ENCODE measurements around the gene ACTR3C.
"Not testable (repeated sequence)": the region's sequence is repeated elsewhere in the genome, so short reads cannot be mapped to it uniquely, and the experiment has no call there.

GRCh38 chr7:150295027-150295426 lies 28.3 kb downstream of the ACTR3C start:
- not testable (repeated sequence) for TF ChIP-seq CTCF (IDR thresholded peaks at IDR 0.05 in 2 of 3, conservative IDR thresholded peaks at IDR 0.05 in 1 of 3; ENCODE audit: control insufficient read depth in 2 of 3, extremely low read depth in 1 of 3, insufficient read depth in 1 of 3, low read depth in 3 of 3, low read length in 3 of 3); MXI1 (IDR thresholded peaks at IDR 0.05; ENCODE audit: low read depth, low read length); POLR2A (IDR thresholded peaks at IDR 0.05; ENCODE audit: low read depth, low read length)
